ENCODE data around the gene PTTG2. TPM values are rescaled to one million over a fixed set of nuclear protein-coding genes. Genes with fewer than 3 reads are reported as not detected.

PTTG2 gene
- total RNA-seq, 4 donors from 2014 or later = 1.1 TPM; not detected in 3

DNA sequence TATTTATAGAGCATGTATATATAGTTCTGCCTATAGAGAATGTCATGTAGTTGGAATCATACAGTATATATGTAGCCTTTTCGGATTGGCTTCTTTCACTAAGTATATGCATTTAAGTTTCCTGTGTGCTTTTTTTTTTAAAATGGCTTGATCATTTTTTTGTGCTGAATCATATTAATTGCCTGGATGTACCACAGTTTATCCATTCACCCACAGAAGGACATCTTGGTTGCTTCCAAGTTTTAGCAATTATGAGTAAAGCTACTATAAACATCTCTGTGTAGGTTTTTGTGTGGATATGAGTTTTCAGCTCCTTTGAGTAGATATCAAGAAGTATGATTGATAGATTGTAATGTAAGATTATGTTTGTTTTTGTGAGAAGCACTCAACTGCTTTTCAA, 23.8 kb downstream of the PTTG2 start:
- WGBS, 2 donors = 95 to 100% methylated on average over 1 of the region's 1 CpG
- TF ChIP-seq CTCF (IDR thresholded peaks at IDR 0.05) = no peak
- Histone ChIP-seq H3K4me1 (peaks cover 0 to 28% (median 3%) of the 10 kb centered on the region in 3 donors), H3K36me3 (no peaks in the 10 kb centered on the region), H3K4me3 (no peak overlapping the region), H3K27ac (no peak overlapping the region), H3K9me3 (no peaks in the 10 kb centered on the region), H3K27me3 (no peaks in the 10 kb centered on the region)
- intact Hi-C loops (cut with DNase I) = no loop called here
- DNase-seq = no peak

DNA sequence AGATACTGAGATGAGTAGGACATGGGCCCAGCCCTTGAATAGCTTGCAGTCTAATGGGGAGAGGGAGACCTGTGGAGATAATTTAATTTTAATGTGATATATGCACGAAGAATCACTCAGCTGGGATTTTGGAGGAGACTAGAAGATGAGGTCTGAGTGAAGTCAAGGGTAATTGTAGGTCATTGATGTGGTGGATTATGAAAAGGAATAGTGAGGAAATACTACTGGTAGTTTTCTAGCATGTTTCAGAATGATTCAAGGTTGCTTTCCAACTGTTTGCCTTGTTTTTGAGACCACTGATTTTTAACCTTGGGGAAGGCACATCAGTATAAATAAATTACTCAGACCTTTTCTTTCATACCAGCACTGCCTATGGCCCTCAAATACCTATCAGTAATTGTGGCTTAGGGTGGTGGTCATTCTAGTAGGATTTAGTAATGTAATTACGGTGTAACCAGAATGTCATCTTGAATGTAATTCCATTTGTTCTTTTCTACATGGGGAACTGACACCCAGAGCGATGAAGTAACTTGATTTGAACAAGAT, 25.6 kb downstream of the PTTG2 start:
- intact Hi-C loops (cut with DNase I) = no loop called here
- no peak for DNase-seq
- WGBS, 2 donors = 62 to 83% methylated on average over 3 of the region's 3 CpGs
- Histone ChIP-seq H3K27ac (no peak overlapping the region), H3K9me3 (no peaks in the 10 kb centered on the region), H3K4me3 (no peak overlapping the region), H3K4me1 (peaks cover 0 to 44% (median 8%) of the 10 kb centered on the region in 3 donors), H3K36me3 (no peaks in the 10 kb centered on the region), H3K27me3 (no peaks in the 10 kb centered on the region)
- TF ChIP-seq CTCF (IDR thresholded peaks at IDR 0.05) (no peak), POLR2A (IDR thresholded peaks at IDR 0.05) (no peak)

DNA sequence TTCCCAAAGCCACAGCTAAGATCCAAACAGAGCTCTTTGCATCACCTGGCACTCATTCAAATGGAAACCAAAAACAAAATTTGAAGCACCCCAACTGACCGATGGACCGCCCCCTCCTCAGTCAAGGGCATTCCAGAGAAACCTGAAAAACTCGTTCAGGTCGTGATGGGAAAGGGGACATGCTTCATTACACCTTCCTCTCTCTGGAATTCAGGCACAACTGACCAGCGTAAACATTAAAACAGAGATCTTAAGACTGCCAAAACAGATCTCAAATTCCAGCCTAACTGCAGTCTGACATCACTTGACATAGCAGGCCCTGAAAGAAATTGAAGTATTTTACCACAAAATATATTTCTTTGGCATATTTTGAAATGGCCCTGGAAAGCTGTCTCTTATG, 28.5 kb downstream of the PTTG2 start:
- no peak overlapping the region for H3K4me3 ChIP-seq
- peaks cover 0 to 35% (median 10%) of the 10 kb centered on the region in 3 donors for H3K4me1 ChIP-seq
- WGBS, 2 donors = 66 to 75% methylated on average over 5 of the region's 5 CpGs
- intact Hi-C loops (cut with DNase I) = no loop called here
- H3K36me3 ChIP-seq = no peaks in the 10 kb centered on the region
- TF ChIP-seq POLR2A (IDR thresholded peaks at IDR 0.05) (no peak), CTCF (IDR thresholded peaks at IDR 0.05) (no peak)
- H3K27me3 ChIP-seq = no peaks in the 10 kb centered on the region
- no peaks in the 10 kb centered on the region for H3K9me3 ChIP-seq
- no peak overlapping the region for H3K27ac ChIP-seq
- no peak for DNase-seq

- DNase-seq = no peak
- Histone ChIP-seq H3K9me3 (no peaks in the 10 kb centered on the region), H3K27me3 (no peaks in the 10 kb centered on the region), H3K36me3 (no peaks in the 10 kb centered on the region), H3K27ac (peak overlapping the region in 3 of 4 donors; percentile 65 to 75 (median 71)), H3K4me3 (no peak overlapping the region), H3K4me1 (peaks cover 0 to 43% (median 13%) of the 10 kb centered on the region in 3 donors)
- no peak for TF ChIP-seq CTCF (IDR thresholded peaks at IDR 0.05)
- WGBS, 2 donors = 66 to 75% methylated on average over 8 of the region's 8 CpGs
- intact Hi-C loops (cut with DNase I) = no loop called here
These were observed 29.4 kb downstream of the PTTG2 start for GRCh38 chr4:37989398-37990260.

GRCh38 chr4:37990731-37991245, 30.6 kb downstream of the PTTG2 start:
- peaks cover 2 to 54% (median 23%) of the 10 kb centered on the region in 3 donors for H3K4me1 ChIP-seq
- DNase-seq = no peak
- 81 to 83% methylated on average over 4 of the region's 5 CpGs for WGBS, 2 donors
- no peak overlapping the region for H3K4me3 ChIP-seq
- H3K27me3 ChIP-seq = no peaks in the 10 kb centered on the region
- no peaks in the 10 kb centered on the region for H3K9me3 ChIP-seq
- no peaks in the 10 kb centered on the region for H3K36me3 ChIP-seq
- intact Hi-C loops (cut with DNase I) = no loop called here
- TF ChIP-seq CTCF (IDR thresholded peaks at IDR 0.05) = no peak
- no peak for TF ChIP-seq POLR2A (IDR thresholded peaks at IDR 0.05)
- peak overlapping the region in 3 of 4 donors; percentile 65 to 67 (median 67) for H3K27ac ChIP-seq
